ENCODE measurements around the gene ARL16. TPM values are rescaled to one million over a fixed set of nuclear protein-coding genes. Genes with fewer than 3 reads are reported as not detected.

ARL16 gene
- total RNA-seq, 1 experiment from 2014 or later: 47.5 TPM

GRCh38 chr17:81680150-81680549, 3.4 kb downstream of the ARL16 start (continued):
- TF ChIP-seq EZH2phosphoT487 (IDR thresholded peaks at IDR 0.05; ENCODE audit: borderline replicate concordance) (no peak), ZFX (IDR thresholded peaks at IDR 0.05) (no peak), EZH2 (IDR thresholded peaks at IDR 0.05) (no peak), FOSL1 (IDR thresholded peaks at IDR 0.05; ENCODE audit: low read depth) (no peak), TCF7L2 (IDR thresholded peaks at IDR 0.05; ENCODE audit: borderline replicate concordance, extremely low read depth, insufficient read depth, insufficient read length) (no peak), SP1 (IDR thresholded peaks at IDR 0.05; ENCODE audit: low read depth) (no peak), RAD21 (IDR thresholded peaks at IDR 0.05; ENCODE audit: low read depth) (no peak), CTCF (IDR thresholded peaks at IDR 0.05 in 2 of 3, conservative IDR thresholded peaks at IDR 0.05 in 1 of 3; ENCODE audit: borderline replicate concordance in 1 of 3, insufficient read depth in 1 of 3, low read depth in 2 of 3, low read length in 2 of 3) (no peak), CBX3 (IDR thresholded peaks at IDR 0.05; ENCODE audit: low read depth) (no peak)

GRCh38 chr17:81676906-81677305, 6.7 kb downstream of the ARL16 start:
- Histone ChIP-seq H3K9me3 (ENCODE audit: control insufficient read depth in 1 of 2, insufficient read depth in 1 of 2, low read depth in 1 of 2, low read length in 2 of 2) (no peaks in the 10 kb centered on the region), H3K4me1 (ENCODE audit: control insufficient read depth in 1 of 2, insufficient read depth in 2 of 2, low read length in 2 of 2) (peaks cover 0 to 1% of the 10 kb centered on the region in 2 experiments; a peak in 1 of 4 replicates), H2AFZ (ENCODE audit: low read depth, low read length, poor library complexity, severe bottlenecking) (no peak overlapping the region), H3K79me2 (ENCODE audit: insufficient read depth, low read length) (peaks cover 15% of the 10 kb centered on the region), H3K9ac (ENCODE audit: low read length) (no peak overlapping the region), H3K36me3 (ENCODE audit: control insufficient read depth in 1 of 2, insufficient read depth in 2 of 2, low read length in 2 of 2) (peaks cover 13 to 24% of the 10 kb centered on the region in 2 experiments), H3K4me2 (ENCODE audit: low read length) (no peak overlapping the region), H3K4me3 (replicated peaks in 1 of 2; ENCODE audit: low read depth in 1 of 2, low read length in 2 of 2) (no peak overlapping the region), H4K20me1 (ENCODE audit: insufficient read depth) (no peaks in the 10 kb centered on the region; the same call in 1 of the 2 replicates), H3K9me2 (ENCODE audit: insufficient read depth) (no peaks in the 10 kb centered on the region), H3K27me3 (ENCODE audit: insufficient read depth, low read length) (no peaks in the 10 kb centered on the region), H3K27ac (ENCODE audit: low read depth, low read length) (no peak overlapping the region)
- ChIA-PET RAD21 (ENCODE audit: low non-redundant PET in 1 of 2, low total read pairs in 2 of 2, uncharacterized antibody in 2 of 2, unreplicated experiment in 2 of 2) (no interaction called here), CTCF (interaction anchor here (0.6 kb wide), 1 partner anchor 56 kb away, joined by 4 read pairs; no protein-coding TSS in a partner anchor), POLR2A (no interaction called here)
- no TSS peak for BruUV-seq (replicated peaks)
- no peak for ATAC-seq
- DNase-seq (ENCODE audit: low read depth, low spot score): no peak
- intact Hi-C loops (cut with micrococcal nuclease): no loop called here
- TF ChIP-seq CTCF (IDR thresholded peaks at IDR 0.05 in 2 of 3, conservative IDR thresholded peaks at IDR 0.05 in 1 of 3; ENCODE audit: borderline replicate concordance in 1 of 3, insufficient read depth in 1 of 3, low read depth in 2 of 3, low read length in 2 of 3) (no peak), ZBTB33 (IDR thresholded peaks at IDR 0.05; ENCODE audit: extremely low read depth, insufficient replicate concordance, low read length) (no peak), RAD21 (IDR thresholded peaks at IDR 0.05; ENCODE audit: low read depth) (no peak), ZNF274 (IDR thresholded peaks at IDR 0.05; ENCODE audit: low read depth, low read length) (no peak), REST (IDR thresholded peaks at IDR 0.05; ENCODE audit: low read depth) (no peak), CEBPB (IDR thresholded peaks at IDR 0.05; ENCODE audit: low read depth) (no peak), JUND (IDR thresholded peaks at IDR 0.05) (no peak)
